SIG-M5 (cell line): ENCODE results near the gene OR13C5.
"Not testable (repeated sequence)": the region's sequence is repeated elsewhere in the genome, so short reads cannot be mapped to it uniquely, and the experiment has no call there.

Experiments
- DNase-seq: peaks from one replicate; lab custom pipeline; 2025; lab: John Stamatoyannopoulos, UW

The OR13C5 gene

GRCh38 chr9:104599313-104599712 lies at the start of gene OR13C5:
Gene OR13C5 (minus strand): TSS chr9:104599413. CDS start chr9:104599413, 0 bp downstream.
- not testable (repeated sequence) for DNase-seq

GRCh38 chr9:104635456-104635855 lies 36.2 kb upstream of the OR13C5 start:
- DNase-seq, result no peak

GRCh38 chr9:104633976-104634520 lies 34.8 kb upstream of the OR13C5 start:
- no peak for DNase-seq

GRCh38 chr9:104625964-104626363 lies 26.8 kb upstream of the OR13C5 start:
- not testable (repeated sequence) for DNase-seq

GRCh38 chr9:104618104-104618503 lies 18.9 kb upstream of the OR13C5 start, which contains the start of gene OR13C9:
Gene OR13C9 (minus strand): TSS chr9:104618204. CDS start chr9:104618204, 0 bp downstream.
- no peak for DNase-seq

GRCh38 chr9:104617418-104617817 lies 18.2 kb upstream of the OR13C5 start:
- no peak for DNase-seq

GRCh38 chr9:104611213-104611612 lies 12.0 kb upstream of the OR13C5 start:
- no peak for DNase-seq

GRCh38 chr9:104608336-104608735 lies 9.1 kb upstream of the OR13C5 start:
- no peak for DNase-seq

- DNase-seq, result no peak
Observed at GRCh38 chr9:104606152-104606551, 6.9 kb upstream of the OR13C5 start.

GRCh38 chr9:104605527-104605926 lies 6.3 kb upstream of the OR13C5 start, which contains the start of gene OR13C2:
Gene OR13C2 (minus strand): TSS chr9:104605627. CDS start chr9:104605627, 0 bp downstream.
- not testable (repeated sequence) for DNase-seq

GRCh38 chr9:104604801-104605200 lies 5.6 kb upstream of the OR13C5 start:
- DNase-seq, result no peak

- not testable (repeated sequence) for DNase-seq
Observed at GRCh38 chr9:104598749-104599148, 464 bp downstream of the OR13C5 start.

- DNase-seq, result no peak
Observed at GRCh38 chr9:104589626-104590025, 9.6 kb downstream of the OR13C5 start.

- no peak for DNase-seq
Observed at GRCh38 chr9:104586496-104587180, 12.6 kb downstream of the OR13C5 start.

GRCh38 chr9:104580562-104580961 lies 18.7 kb downstream of the OR13C5 start:
- DNase-seq, result no peak

- DNase-seq, result no peak
Observed at GRCh38 chr9:104577263-104577662, 21.9 kb downstream of the OR13C5 start.

GRCh38 chr9:104575456-104575855 lies 23.8 kb downstream of the OR13C5 start:
- no peak for DNase-seq

- DNase-seq, result no peak
Observed at GRCh38 chr9:104572612-104573011, 26.6 kb downstream of the OR13C5 start.

GRCh38 chr9:104568868-104569267 lies 30.3 kb downstream of the OR13C5 start, which contains the start of gene OR13C8:
Gene OR13C8 (plus strand): TSS chr9:104569168. CDS start chr9:104569168, 0 bp downstream.
- DNase-seq, result no peak

- no peak for DNase-seq
Observed at GRCh38 chr9:104564358-104564757, 34.9 kb downstream of the OR13C5 start.

- DNase-seq, result no peak
Observed at GRCh38 chr9:104556830-104557634, 42.2 kb downstream of the OR13C5 start.

GRCh38 chr9:104555521-104555920 lies 43.7 kb downstream of the OR13C5 start:
- DNase-seq, result no peak

GRCh38 chr9:104553261-104553660 lies 46.0 kb downstream of the OR13C5 start:
- DNase-seq, result no peak
